MM.1S (cell line): ENCODE measurements around the gene LRIF1.
A peak's percentile ranks its signal among the peaks of the same experiment; 100 is the strongest.

ENCODE experiments used
- DNase-seq: peaks from one replicate; pipeline ENCODE4 v3.0.0-alpha.2; 2015
- H2AFZ ChIP-seq: fragments of 300-600 bp; sonication (generic); 2 replicates; pipeline ENCODE4 v1.6.0; 2016; ENCODE audit warnings: antibody characterized with exemption, low read length
- H3F3A ChIP-seq: fragments of 300-600 bp; sonication (generic); 2 replicates; pipeline ENCODE4 v1.6.1; 2016; ENCODE audit warnings: mild to moderate bottlenecking, antibody characterized with exemption, low read length, moderate library complexity, mixed read lengths; ENCODE audit not compliant: insufficient read depth
- H3K27ac ChIP-seq: fragments of 300-600 bp; sonication (generic); 2 replicates; pipeline ENCODE4 v1.5.1; 2016; ENCODE audit warnings: mild to moderate bottlenecking, low read length
- H3K27me3 ChIP-seq: fragments of 300-600 bp; sonication (generic); replicated peaks from 2 replicates; pipeline ENCODE4 v1.6.0; 2016; ENCODE audit warnings: low read length; ENCODE audit not compliant: insufficient read depth
- H3K36me3 ChIP-seq: fragments of 300-600 bp; sonication (generic); replicated peaks from 2 replicates; pipeline ENCODE4 v1.6.1; 2016; ENCODE audit warnings: mild to moderate bottlenecking, low read length, mixed read lengths; ENCODE audit not compliant: insufficient read depth
- H3K4me1 ChIP-seq: fragments of 300-600 bp; sonication (generic); 2 replicates; pipeline ENCODE4 v1.6.1; 2016; ENCODE audit warnings: low read length, mixed read lengths
- H3K4me2 ChIP-seq: fragments of 300-600 bp; sonication (generic); 2 replicates; pipeline ENCODE4 v1.6.0; 2016; ENCODE audit warnings: low read depth, low read length
- H3K4me3 ChIP-seq: fragments of 300-600 bp; sonication (generic); 2 replicates; pipeline ENCODE4 v1.5.1; 2016; ENCODE audit warnings: low read length, mixed read lengths
- H3K79me2 ChIP-seq: fragments of 300-600 bp; sonication (generic); 2 replicates; pipeline ENCODE4 v1.6.1; 2016; ENCODE audit warnings: mixed run types, low read length, mixed read lengths
- H3K9ac ChIP-seq: fragments of 300-600 bp; sonication (generic); 2 replicates; pipeline ENCODE4 v1.6.1; 2016; ENCODE audit warnings: low read length, mixed read lengths
- H3K9me2 ChIP-seq: fragments of 300-600 bp; sonication (generic); replicated peaks from 2 replicates; pipeline ENCODE4 v1.6.1; 2016; ENCODE audit warnings: mild to moderate bottlenecking, low read length, mixed read lengths; ENCODE audit not compliant: insufficient read depth
- H3K9me3 ChIP-seq: fragments of 300-600 bp; sonication (generic); replicated peaks from 2 replicates; pipeline ENCODE4 v1.6.1; 2016; ENCODE audit warnings: mild to moderate bottlenecking, low read length, mixed read lengths; ENCODE audit not compliant: insufficient read depth
- H4K20me1 ChIP-seq: fragments of 300-600 bp; sonication (generic); 2 replicates; pipeline ENCODE4 v1.6.1; 2016; ENCODE audit warnings: mild to moderate bottlenecking, low read length, moderate library complexity, mixed read lengths; ENCODE audit not compliant: insufficient read depth
- CTCF ChIP-seq: fragments of 300-600 bp; sonication (generic); IDR thresholded peaks from 2 replicates; pipeline ENCODE4 v1.5.1; 2016; ENCODE audit warnings: antibody characterized with exemption, low read length, mixed read lengths
- EZH2 ChIP-seq: fragments of 300-600 bp; sonication (generic); optimal IDR thresholded peaks from 2 replicates; pipeline ENCODE3; 2017; ENCODE audit warnings: low read depth, mild to moderate bottlenecking, antibody characterized with exemption, low read length, mixed read lengths
- EZH2phosphoT487 ChIP-seq: fragments of 300-600 bp; sonication (generic); IDR thresholded peaks from 2 replicates; pipeline ENCODE4 v1.6.1; 2018; ENCODE audit warnings: antibody characterized with exemption, low read length

The LRIF1 gene

GRCh38 chr1:110975265-110975664, 11.5 kb upstream of the LRIF1 start:
- Histone ChIP-seq H3K27ac (no peak overlapping the region), H4K20me1 (no peaks in the 10 kb centered on the region), H3K9me3 (no peaks in the 10 kb centered on the region), H3K4me3 (no peak overlapping the region), H3K27me3 (no peaks in the 10 kb centered on the region), H3F3A (no peaks in the 10 kb centered on the region), H3K9ac (no peak overlapping the region), H3K9me2 (no peaks in the 10 kb centered on the region), H3K79me2 (no peaks in the 10 kb centered on the region), H3K36me3 (no peaks in the 10 kb centered on the region), H3K4me1 (no peaks in the 10 kb centered on the region), H2AFZ (no peak overlapping the region), H3K4me2 (no peak overlapping the region)
- DNase-seq = no peak
- TF ChIP-seq CTCF = no peak
- no peak for TF ChIP-seq EZH2phosphoT487
- TF ChIP-seq EZH2 = no peak

GRCh38 chr1:110967256-110967655, 3.5 kb upstream of the LRIF1 start:
- Histone ChIP-seq H3K27me3 (no peaks in the 10 kb centered on the region), H3K9me2 (no peaks in the 10 kb centered on the region), H2AFZ (no peak overlapping the region), H3K36me3 (no peaks in the 10 kb centered on the region), H3F3A (peaks cover 18% of the 10 kb centered on the region), H3K9me3 (no peaks in the 10 kb centered on the region), H3K9ac (no peak overlapping the region), H3K4me2 (no peak overlapping the region), H3K27ac (no peak overlapping the region), H4K20me1 (no peaks in the 10 kb centered on the region), H3K4me1 (no peaks in the 10 kb centered on the region), H3K79me2 (peaks cover 7% of the 10 kb centered on the region), H3K4me3 (no peak overlapping the region)
- no peak for TF ChIP-seq EZH2
- no peak for TF ChIP-seq CTCF
- TF ChIP-seq EZH2phosphoT487 = no peak
- DNase-seq = no peak

GRCh38 chr1:110964455-110964903, 757 bp upstream of the LRIF1 start:
- TF ChIP-seq EZH2phosphoT487 = no peak
- TF ChIP-seq EZH2 = no peak
- no peak for TF ChIP-seq CTCF
- no peak for DNase-seq
- Histone ChIP-seq H3K27me3 (no peaks in the 10 kb centered on the region), H2AFZ (peak overlapping the region; percentile 94), H3F3A (peaks cover 18% of the 10 kb centered on the region), H3K79me2 (peaks cover 29% of the 10 kb centered on the region), H3K9me2 (no peaks in the 10 kb centered on the region), H3K4me2 (peak overlapping the region; percentile 61), H3K9ac (no peak overlapping the region), H4K20me1 (no peaks in the 10 kb centered on the region), H3K36me3 (no peaks in the 10 kb centered on the region), H3K9me3 (no peaks in the 10 kb centered on the region), H3K4me1 (no peaks in the 10 kb centered on the region), H3K27ac (peak overlapping the region; percentile 88), H3K4me3 (peak overlapping the region; percentile 65)
